Frontal cortex (tissue), 4 donors: ENCODE measurements around the gene PNLIPRP1. TPM values are rescaled to one million over a fixed set of nuclear protein-coding genes. Genes with fewer than 3 reads are reported as not detected.

ENCODE experiments used
- DNase-seq, 2 donors: peaks; one replicate each; pipeline ENCODE4 v3.0.0; 2012; ENCODE audit warnings: low spot score in 2 of 2
- FAIRE-seq: peaks from 2 replicates; lab custom pipeline; 2012; peaks lifted over from hg19 to GRCh38; lab: Jason Lieb, UNC
- total RNA-seq: library from RNA; depleted of rRNA; stranded (reverse); fragments of >200 nt; gene quantifications from one replicate; pipeline ENCODE4 v1.2.3, GENCODE V29; 2014
- donor health status: control.
- donor health status: control.
- donor health status: control.

PNLIPRP1 gene
- total RNA-seq, 1 donor from 2014 or later = not detected

GRCh38 chr10:116627386-116627933 lies 36.7 kb downstream of the PNLIPRP1 start:
- FAIRE-seq (no peak), DNase-seq (peak; percentile 52 to 55)

DNA sequence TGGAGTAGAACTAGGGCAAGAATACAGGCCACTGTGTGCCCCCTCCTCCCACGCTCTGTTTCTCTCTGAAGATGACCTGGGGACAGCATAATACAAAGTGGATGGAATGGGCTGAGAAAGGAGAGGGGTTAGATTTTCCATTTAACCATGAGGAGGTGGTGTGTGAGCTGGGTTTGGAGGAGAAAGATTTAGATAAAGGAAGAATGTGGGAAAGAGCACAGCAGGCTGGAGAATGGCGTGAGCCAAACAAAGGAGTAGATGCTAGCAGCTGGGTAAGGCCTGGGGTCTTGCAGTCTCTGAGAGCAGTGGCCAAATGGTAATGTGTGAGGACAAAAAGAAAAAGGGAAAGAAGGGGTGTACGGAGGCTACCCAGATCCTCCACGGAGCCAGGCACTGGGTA lies 38.6 kb downstream of the PNLIPRP1 start:
- FAIRE-seq (no peak), DNase-seq (no peak)

GRCh38 chr10:116630020-116630419 lies 39.3 kb downstream of the PNLIPRP1 start:
- no peak for DNase-seq
- no peak for FAIRE-seq

DNA sequence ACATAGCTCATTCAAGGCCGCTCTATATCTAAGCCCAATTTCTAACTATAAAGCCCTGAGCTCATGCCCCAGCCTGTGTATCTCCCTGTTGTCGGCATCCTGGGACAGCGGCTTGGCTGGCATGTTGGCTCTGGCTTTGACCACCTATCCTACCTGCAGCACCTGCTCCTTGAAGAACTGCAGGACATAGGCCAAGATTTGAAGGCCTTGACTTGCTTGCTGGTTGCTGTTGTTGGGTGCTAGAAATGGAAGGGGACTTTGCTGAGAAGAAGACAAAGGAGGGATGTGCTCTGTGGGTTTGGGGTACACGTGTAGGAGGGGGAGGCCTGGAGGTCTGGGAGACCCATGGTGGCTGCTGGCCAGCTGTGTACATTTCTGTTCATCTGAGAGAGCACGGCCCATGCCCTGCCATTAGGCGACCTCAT lies 41.1 kb downstream of the PNLIPRP1 start:
- FAIRE-seq = no peak
- DNase-seq = no peak

- DNase-seq = no peak
Observed at GRCh38 chr10:116632596-116633215, 41.9 kb downstream of the PNLIPRP1 start.

DNA sequence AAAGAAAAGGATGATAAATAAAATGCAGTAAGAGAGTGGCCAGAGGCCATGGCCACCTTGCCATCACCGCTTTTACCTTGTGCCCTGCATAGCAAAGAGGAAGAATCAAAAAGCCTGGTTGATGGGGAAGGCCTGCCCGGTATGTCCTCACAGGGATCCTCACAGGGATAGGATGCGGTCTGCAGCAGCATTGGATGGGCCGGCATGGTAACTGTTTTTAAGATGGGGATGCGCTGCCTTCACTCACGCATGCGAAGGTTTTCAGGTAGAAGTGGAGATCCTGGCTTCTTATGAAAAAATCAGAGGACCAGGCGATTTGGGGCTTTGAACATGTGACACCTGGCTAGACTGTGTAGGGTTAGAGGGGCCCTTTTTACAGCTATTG lies 42.4 kb downstream of the PNLIPRP1 start:
- DNase-seq (no peak), FAIRE-seq (no peak)

More at GRCh38 chr10:116632596-116633215, 41.9 kb downstream of the PNLIPRP1 start:
- FAIRE-seq = no peak

- FAIRE-seq = no peak
- DNase-seq = no peak
Observed at GRCh38 chr10:116634126-116634975, 43.6 kb downstream of the PNLIPRP1 start.

GRCh38 chr10:116636385-116636784 lies 45.6 kb downstream of the PNLIPRP1 start:
- FAIRE-seq (no peak), DNase-seq (no peak)

GRCh38 chr10:116636976-116637375 lies 46.2 kb downstream of the PNLIPRP1 start:
- DNase-seq (no peak), FAIRE-seq (no peak)

DNA sequence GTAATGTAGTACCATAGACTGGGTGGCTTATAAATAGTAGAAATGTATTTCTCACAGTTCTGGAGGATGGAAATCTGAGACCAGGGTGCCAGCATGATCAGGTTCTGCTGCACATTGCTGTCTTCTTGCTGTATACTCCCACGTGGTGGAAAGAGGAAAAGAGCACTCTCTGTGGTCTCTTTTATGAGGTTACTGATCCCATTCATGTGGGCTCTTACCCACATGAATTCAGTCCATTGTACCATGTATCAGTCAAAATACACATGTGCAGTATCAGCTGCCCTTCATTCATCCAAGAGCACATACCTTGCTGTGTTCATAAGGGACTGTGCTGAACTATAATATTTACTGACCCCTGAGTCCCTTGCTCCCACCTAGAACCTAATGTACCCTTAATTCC lies 47.1 kb downstream of the PNLIPRP1 start:
- DNase-seq = no peak
- no peak for FAIRE-seq

GRCh38 chr10:116646502-116646901 lies 55.7 kb downstream of the PNLIPRP1 start:
- DNase-seq (no peak), FAIRE-seq (no peak)

DNA sequence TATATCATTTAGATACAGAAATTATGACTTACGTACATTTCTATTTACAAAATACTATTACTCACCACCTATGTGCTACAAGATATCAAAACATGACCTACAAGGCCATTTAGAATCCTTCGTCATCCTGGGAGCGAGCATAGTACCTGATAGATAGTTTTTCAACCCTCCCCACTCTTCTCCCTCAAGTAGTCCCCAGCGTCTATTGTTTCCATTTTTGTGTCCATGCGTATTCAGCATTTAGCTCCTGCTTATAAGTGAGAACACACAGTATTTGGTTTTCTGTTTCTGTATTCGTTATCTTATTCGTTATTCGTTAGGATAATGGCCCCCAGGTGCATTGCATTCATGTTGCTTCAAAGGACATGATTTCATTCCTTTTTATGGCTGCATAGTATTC lies 58.1 kb downstream of the PNLIPRP1 start:
- no peak for FAIRE-seq
- no peak for DNase-seq

- no peak for FAIRE-seq
Observed at GRCh38 chr10:116653885-116654284, 63.1 kb downstream of the PNLIPRP1 start.

DNA sequence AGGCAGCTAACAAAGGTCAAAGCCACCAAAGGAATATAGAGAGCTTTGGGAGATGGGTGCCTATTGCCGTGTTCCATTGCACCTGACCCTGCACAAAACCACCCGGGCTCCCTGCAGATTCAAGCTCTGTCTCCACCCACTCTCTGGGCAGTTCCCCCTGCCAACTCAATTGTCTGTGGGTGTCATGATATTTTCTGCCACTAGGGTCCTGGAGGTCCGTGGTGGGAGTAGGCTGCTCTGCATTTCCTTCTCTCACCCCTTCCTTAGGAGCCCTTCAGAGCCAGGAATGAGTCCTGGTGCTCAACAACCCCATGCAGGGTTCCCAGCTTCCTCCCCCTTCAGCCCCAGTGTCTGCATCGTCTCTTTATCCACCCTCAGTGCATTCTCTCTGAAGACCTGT lies 64.1 kb downstream of the PNLIPRP1 start:
- DNase-seq (no peak), FAIRE-seq (no peak)

More at GRCh38 chr10:116653885-116654284, 63.1 kb downstream of the PNLIPRP1 start:
- DNase-seq = no peak

DNA sequence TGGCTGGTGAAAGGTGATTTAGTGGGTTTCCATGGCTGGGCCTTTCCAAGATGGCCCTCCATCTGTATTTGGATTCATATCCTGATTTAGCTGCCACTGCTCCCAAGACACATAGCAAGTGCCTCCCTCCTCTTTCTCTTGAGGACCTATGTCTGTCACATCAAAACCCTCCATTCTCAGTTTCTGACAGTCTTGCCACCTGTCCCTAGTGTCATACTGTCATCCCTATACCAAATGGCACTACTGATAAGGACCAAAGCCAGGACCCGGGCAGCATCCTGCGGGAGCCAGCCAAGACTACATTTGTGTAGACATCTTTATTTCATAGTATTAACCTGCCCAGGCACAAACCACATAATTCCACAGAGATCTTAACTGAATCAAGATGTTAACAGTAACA lies 64.8 kb downstream of the PNLIPRP1 start:
- no peak for DNase-seq
- no peak for FAIRE-seq

- DNase-seq (no peak), FAIRE-seq (no peak)
Observed at GRCh38 chr10:116656044-116656443, 65.3 kb downstream of the PNLIPRP1 start.

GRCh38 chr10:116657863-116658551 lies 67.2 kb downstream of the PNLIPRP1 start:
- FAIRE-seq (no peak), DNase-seq (no peak)
